ENCODE results near the gene SETD7.

GRCh38 chr4:139564502-139564901, 8.5 kb upstream of the SETD7 start:
- TF ChIP-seq CTCF (conservative IDR thresholded peaks at IDR 0.05; ENCODE audit: low read length): peak; percentile 35
- TF ChIP-seq EZH2phosphoT487 (IDR thresholded peaks at IDR 0.05; ENCODE audit: borderline replicate concordance): no peak
